Endothelial cell of umbilical vein (primary cell): ENCODE results near the gene RFNG. TPM values are rescaled to one million over a fixed set of nuclear protein-coding genes. Genes with fewer than 3 reads are reported as not detected.

Experiments
- BruUV-seq: library from RNA; stranded (reverse); fragments of 400-500 nt; replicated peaks from 2 replicates; lab custom pipeline; 2021; lab: Mats Ljungman, UMichigan
- CTCF ChIA-PET: fragments of 300-600, 350-600 bp; sonication (Branson Sonifier 250); formaldehyde crosslinking; loops from one replicate; lab custom pipeline; 2021; ENCODE audit warnings: antibody characterized with exemption, inconsistent platforms; lab: Charles Lee
- POLR2A ChIA-PET: fragments of 300-600, 350-600 bp; sonication (Branson Sonifier 250); formaldehyde crosslinking; loops from one replicate; lab custom pipeline; 2021; ENCODE audit warnings: antibody characterized with exemption, inconsistent platforms; lab: Charles Lee
- DNase-seq: peaks from one replicate; pipeline ENCODE4 v3.0.0-alpha.2; 2011; ENCODE audit warnings: low read depth, low spot score
- FAIRE-seq: peaks from 2 replicates; lab custom pipeline; 2011; peaks lifted over from hg19 to GRCh38; lab: Jason Lieb, UNC
- H2AFZ ChIP-seq: 2 replicates; pipeline ENCODE4 v1.6.0; 2012; ENCODE audit warnings: low read depth, low read length, control low read depth, inconsistent platforms
- H3K27ac ChIP-seq: 2 replicates; pipeline ENCODE4 v1.5.1; 2011; ENCODE audit warnings: low read depth, mild to moderate bottlenecking, control low read depth, low read length, moderate library complexity; ENCODE audit not compliant: insufficient read depth
- H3K27me3 ChIP-seq, 2 experiments: 2 replicates each; pipeline versions ENCODE4 v1.6.0 to v1.6.1; 2011; ENCODE audit warnings: low read length in 2 of 2, mixed read lengths in 1 of 2; ENCODE audit not compliant: control insufficient read depth in 2 of 2, insufficient read depth in 2 of 2
- H3K36me3 ChIP-seq, 2 experiments: 2 replicates in 1 of 2; 3 replicates in 1 of 2; pipeline ENCODE4 v1.5.1; 2011; ENCODE audit warnings: low read length in 2 of 2, mild to moderate bottlenecking in 1 of 2, moderate library complexity in 1 of 2; ENCODE audit not compliant: control insufficient read depth in 2 of 2, insufficient read depth in 2 of 2; ENCODE audit errors: extremely low read depth in 1 of 2
- H3K4me1 ChIP-seq: 3 replicates; pipeline ENCODE4 v1.5.1; 2011; ENCODE audit warnings: mild to moderate bottlenecking, low read length; ENCODE audit not compliant: control insufficient read depth, insufficient read depth; ENCODE audit errors: extremely low read depth
- H3K4me2 ChIP-seq: 2 replicates; pipeline ENCODE4 v1.6.1; 2011; ENCODE audit warnings: low read length, control low read depth, mixed read lengths; ENCODE audit not compliant: insufficient read depth
- H3K4me3 ChIP-seq, 3 experiments: fragments of 200-600 bp in 1 of 3; sonication (generic), shearing (Covaris generic) in 1 of 3; replicated peaks in 1 of 3; 2 replicates each; pipeline ENCODE4 v1.5.1; 2011 to 2016; ENCODE audit warnings: control low read depth in 3 of 3, low read length in 3 of 3, mild to moderate bottlenecking in 2 of 3, inconsistent platforms in 1 of 3, low read depth in 1 of 3, moderate library complexity in 1 of 3; ENCODE audit not compliant: insufficient read depth in 1 of 3
- H3K79me2 ChIP-seq: 2 replicates; pipeline ENCODE4 v1.6.0; 2012; ENCODE audit warnings: low read length, inconsistent platforms; ENCODE audit not compliant: control insufficient read depth, insufficient read depth
- H3K9ac ChIP-seq: replicated peaks from 2 replicates; pipeline ENCODE3; 2011; ENCODE audit warnings: low read length, control low read depth; ENCODE audit not compliant: insufficient read depth; ENCODE audit errors: extremely low read depth
- H3K9me1 ChIP-seq: replicated peaks from 3 replicates; pipeline ENCODE4 v1.6.0; 2011; ENCODE audit warnings: mild to moderate bottlenecking, low read length; ENCODE audit not compliant: control insufficient read depth, insufficient read depth; ENCODE audit errors: extremely low read depth
- H3K9me3 ChIP-seq: replicated peaks from 2 replicates; pipeline ENCODE4 v1.5.1; 2012; ENCODE audit warnings: low read length, inconsistent platforms; ENCODE audit not compliant: control insufficient read depth, insufficient read depth
- H4K20me1 ChIP-seq: replicated peaks from 2 replicates; pipeline ENCODE3; 2011; ENCODE audit warnings: mild to moderate bottlenecking, low read length; ENCODE audit not compliant: control insufficient read depth, insufficient read depth; ENCODE audit errors: extremely low read depth
- CTCF ChIP-seq, 2 donors: IDR thresholded peaks; 1 replicate in 1 of 2; 2 replicates in 1 of 2; pipeline ENCODE4 v1.5.1; 2011; ENCODE audit warnings: low read length in 2 of 2, mild to moderate bottlenecking in 2 of 2, moderate library complexity in 2 of 2, control low read depth in 1 of 2, inconsistent platforms in 1 of 2, low read depth in 1 of 2; ENCODE audit not compliant: insufficient read depth in 1 of 2; ENCODE audit errors: extremely low read depth in 1 of 2
- EZH2 ChIP-seq: IDR thresholded peaks from 2 replicates; pipeline ENCODE4 v1.6.1; 2012; ENCODE audit warnings: borderline replicate concordance, low read depth, mild to moderate bottlenecking, moderate library complexity, low read length, inconsistent platforms; ENCODE audit not compliant: severe bottlenecking
- FOS ChIP-seq: IDR thresholded peaks from 2 replicates; pipeline ENCODE4 v1.6.1; 2011; ENCODE audit warnings: mild to moderate bottlenecking, low read length, moderate library complexity, borderline replicate concordance; ENCODE audit not compliant: insufficient read depth
- GATA2 ChIP-seq: IDR thresholded peaks from 2 replicates; pipeline ENCODE4 v1.7.0; 2011; ENCODE audit warnings: low read depth, mild to moderate bottlenecking, moderate library complexity, mixed read lengths, low read length; ENCODE audit not compliant: insufficient read length, insufficient read depth
- JUN ChIP-seq: IDR thresholded peaks from 2 replicates; pipeline ENCODE4 v1.6.1; 2011; ENCODE audit warnings: borderline replicate concordance, low read depth; ENCODE audit not compliant: insufficient read length, insufficient read depth
- MAX ChIP-seq: IDR thresholded peaks from 2 replicates; pipeline ENCODE4 v1.6.1; 2011; ENCODE audit not compliant: insufficient read depth, insufficient read length
- MYC ChIP-seq: IDR thresholded peaks from one replicate; pipeline ENCODE4 v1.6.1; 2011; ENCODE audit warnings: mild to moderate bottlenecking, low read depth, low read length
- POLR2A ChIP-seq: IDR thresholded peaks from 2 replicates; pipeline ENCODE4 v1.6.1; 2012; ENCODE audit warnings: low read depth, mild to moderate bottlenecking, control low read depth, low read length
- POLR2AphosphoS5 ChIP-seq: IDR thresholded peaks from 2 replicates; pipeline ENCODE4 v1.6.1; 2012; ENCODE audit warnings: low read depth, mild to moderate bottlenecking, control low read depth, low read length, moderate library complexity; ENCODE audit not compliant: insufficient read depth
- dilution Hi-C: fragments of 300-500 bp; cut with MboI; formaldehyde crosslinking; loops from one replicate; pipeline ENCODE4 v1.15.0; 2019; ENCODE audit warnings: low sequenced_read_pairs; ENCODE audit not compliant: extremely low pct_ligation_motif_present
- intact Hi-C: fragments of 100-400 bp; cut with micrococcal nuclease; formaldehyde crosslinking; loops from one replicate; pipeline ENCODE4 v1.10.0; 2022
- polyA plus RNA-seq, 4 experiments: library from polyadenylated mRNA; depleted of rRNA in 3 of 4; stranded (reverse) in 3 of 4; unstranded in 1 of 4; fragments of >200 nt; gene quantifications; 2 replicates each; pipeline versions ENCODE4 v1.2.1 to v1.2.3, GENCODE V29; 2011 to 2012; ENCODE audit warnings: missing spikeins in 1 of 4
- total RNA-seq: library from RNA; stranded (reverse); gene quantifications from 2 replicates; pipeline ENCODE4 v1.2.3, GENCODE V29; 2021

RFNG gene
- total and polyA plus RNA-seq, 2 donors (not counting 3 experiments of a cell fraction or from before 2014, with no cell fraction given) = 33.7 to 40.0 TPM

- dilution Hi-C loops (no loop called here), intact Hi-C loops (loop anchor here (2.0 to 5.0 kb wide), 5 partner anchors 56 to 128 kb away; partner anchors contain the start of genes ASPSCR1, CENPX, LRRC45 and RAC3)
- peaks cover 7 to 8% of the 10 kb centered on the region in 2 experiments for H3K36me3 ChIP-seq
- H2AFZ ChIP-seq = peak overlapping the region; percentile 75
- ChIA-PET CTCF (interaction anchor here (1.3 to 1.8 kb wide), 3 partner anchors 13 to 68 kb away, joined by 4 to 15 read pairs (median 6); partner anchors contain the start of genes DCXR and RAC3), POLR2A (interaction anchor here (0.6 to 2.2 kb wide), 4 partner anchors 8 to 34 kb away, joined by 3 to 10 read pairs (median 6); partner anchors contain the start of gene DUS1L)
- peak overlapping the region in 2 of 3 experiments; percentile 35 to 61 for H3K4me3 ChIP-seq
- peak overlapping the region; percentile 61 for H3K4me2 ChIP-seq
- FAIRE-seq (no peak), DNase-seq (no peak)
- H3K27ac ChIP-seq = peak overlapping the region; percentile 76
- no peaks in the 10 kb centered on the region for H4K20me1 ChIP-seq
- H3K4me1 ChIP-seq = peaks cover 20% of the 10 kb centered on the region
- H3K79me2 ChIP-seq = peaks cover 36% of the 10 kb centered on the region
- TF ChIP-seq EZH2 = no peak
- TF ChIP-seq POLR2AphosphoS5 = no peak
- peak; percentile 18 for TF ChIP-seq POLR2A
- TF ChIP-seq MYC = peak; percentile 81
- TF ChIP-seq JUN = no peak
- no peak for TF ChIP-seq GATA2
- TF ChIP-seq CTCF (IDR thresholded peaks at IDR 0.05; ENCODE audit: extremely low read depth in 1 of 2, insufficient read depth in 1 of 2, low read depth in 1 of 2, low read length in 2 of 2) = no peak
- peak; percentile 60 for TF ChIP-seq MAX
- TF ChIP-seq FOS = no peak
- no peaks in the 10 kb centered on the region for H3K9me1 ChIP-seq
- H3K9ac ChIP-seq = peak overlapping the region; percentile 65
- no peaks in the 10 kb centered on the region for H3K9me3 ChIP-seq
- H3K27me3 ChIP-seq = no peaks in the 10 kb centered on the region
- BruUV-seq = TSS peak; percentile 64
Observed at GRCh38 chr17:82098939-82099763, 47.5 kb upstream of the RFNG start.
